NCI-H2107 treated with DMSO at 0.1 percent for 48 hours (cell line): ENCODE measurements around the gene SLC27A3.

Experiments
- DNase-seq: peaks from one replicate; lab custom pipeline; 2025; ENCODE audit not compliant: unreplicated experiment; lab: John Stamatoyannopoulos, UW

SLC27A3 gene

GRCh38 chr1:153796786-153797659, 21.8 kb downstream of the SLC27A3 start:
- peak; percentile 74 for DNase-seq

GRCh38 chr1:153798468-153798780, 23.2 kb downstream of the SLC27A3 start:
- no peak for DNase-seq

GRCh38 chr1:153799016-153799415, 23.8 kb downstream of the SLC27A3 start:
- DNase-seq: no peak

- DNase-seq: no peak
Measured at GRCh38 chr1:153799566-153800465, 24.6 kb downstream of the SLC27A3 start.

- DNase-seq: no peak
Measured at GRCh38 chr1:153800516-153800915, 25.3 kb downstream of the SLC27A3 start.

GRCh38 chr1:153801028-153801625, 25.9 kb downstream of the SLC27A3 start:
- DNase-seq: no peak

- DNase-seq: no peak
Measured at GRCh38 chr1:153801786-153802697, 26.8 kb downstream of the SLC27A3 start.

GRCh38 chr1:153803470-153804056, 28.4 kb downstream of the SLC27A3 start:
- DNase-seq: no peak

- no peak for DNase-seq
Measured at GRCh38 chr1:153804112-153804511, 28.9 kb downstream of the SLC27A3 start.

GRCh38 chr1:153805042-153805745, 30.0 kb downstream of the SLC27A3 start:
- DNase-seq: peak; percentile 68

- DNase-seq: no peak
Measured at GRCh38 chr1:153805886-153806719, 30.9 kb downstream of the SLC27A3 start.

- no peak for DNase-seq
Measured at GRCh38 chr1:153816283-153816889, 41.2 kb downstream of the SLC27A3 start.

- no peak for DNase-seq
Measured at GRCh38 chr1:153818876-153819275, 43.7 kb downstream of the SLC27A3 start.

- DNase-seq: no peak
Measured at GRCh38 chr1:153827168-153827964, 52.2 kb downstream of the SLC27A3 start.
